Adipose tissue (tissue), 3 donors: ENCODE results near the gene OR11A1. TPM values are rescaled to one million over a fixed set of nuclear protein-coding genes. Genes with fewer than 3 reads are reported as not detected.
"Not testable (repeated sequence)": the region's sequence is repeated elsewhere in the genome, so short reads cannot be mapped to it uniquely, and the experiment has no call there.

ENCODE experiments used
- H3K27ac ChIP-seq: one replicate; pipeline ENCODE4 v1.5.1; 2013; ENCODE audit warnings: low read depth, low read length
- WGBS, 3 donors: extraction: QIAGEN DNeasy Blood & Tissue Kit; methylation state at CpG; one replicate each; pipeline ENCODE4 v1.1.7; 2013; 5-methylcytosine and 5-hydroxymethylcytosine counted together
- polyA plus RNA-seq, 3 donors: library from polyadenylated mRNA; stranded (reverse); fragments of 200-250 nt; gene quantifications; one replicate each; pipeline ENCODE4 v1.2.3, GENCODE V29; 2013
- donor health status: healthy with polysubstance abuse.
- donor health status: Bipolar disorder and iron deficiency.
- donor health status: healthy.

Gene OR11A1
- polyA plus RNA-seq, 3 donors = not detected

GRCh38 chr6:29486577-29486976 lies 29.7 kb upstream of the OR11A1 start:
- H3K27ac ChIP-seq = no peak overlapping the region
- WGBS, 3 donors = 27 to 70% (median 51%) methylated on average over 4 of the region's 4 CpGs

- 25 to 81% (median 78%) methylated on average over 1 of the region's 1 CpG for WGBS, 3 donors
Observed at GRCh38 chr6:29483735-29484134, 26.9 kb upstream of the OR11A1 start.

GRCh38 chr6:29483186-29483585 lies 26.3 kb upstream of the OR11A1 start:
- 60 to 88% (median 73%) methylated on average over 3 of the region's 3 CpGs for WGBS, 3 donors
- no peak overlapping the region for H3K27ac ChIP-seq

More at GRCh38 chr6:29483735-29484134, 26.9 kb upstream of the OR11A1 start:
- no peak overlapping the region for H3K27ac ChIP-seq

GRCh38 chr6:29479560-29479959 lies 22.7 kb upstream of the OR11A1 start:
- no peak overlapping the region for H3K27ac ChIP-seq

GRCh38 chr6:29478740-29479139 lies 21.9 kb upstream of the OR11A1 start:
- H3K27ac ChIP-seq = no peak overlapping the region
- WGBS, 3 donors = 69 to 90% (median 84%) methylated on average over 5 of the region's 5 CpGs

More at GRCh38 chr6:29479560-29479959, 22.7 kb upstream of the OR11A1 start:
- 77 to 91% (median 84%) methylated on average over 2 of the region's 2 CpGs for WGBS, 3 donors

GRCh38 chr6:29477923-29478450 lies 21.1 kb upstream of the OR11A1 start:
- no peak overlapping the region for H3K27ac ChIP-seq
- WGBS, 3 donors = 66 to 74% (median 69%) methylated on average over 5 of the region's 5 CpGs

- no peak overlapping the region for H3K27ac ChIP-seq
- 61 to 87% (median 80%) methylated on average over 2 of the region's 2 CpGs for WGBS, 3 donors
Observed at GRCh38 chr6:29474996-29475395, 18.1 kb upstream of the OR11A1 start.

GRCh38 chr6:29466241-29466640 lies 9.4 kb upstream of the OR11A1 start:
- no peak overlapping the region for H3K27ac ChIP-seq
- WGBS, 3 donors = 43 to 54% (median 50%) methylated on average over 6 of the region's 6 CpGs

- WGBS, 3 donors = 72 to 82% (median 81%) methylated on average over 2 of the region's 2 CpGs
- no peak overlapping the region for H3K27ac ChIP-seq
Observed at GRCh38 chr6:29465801-29466200, 8.9 kb upstream of the OR11A1 start.

- WGBS, 3 donors = 54 to 81% (median 80%) methylated on average over 2 of the region's 2 CpGs
- H3K27ac ChIP-seq = no peak overlapping the region
Observed at GRCh38 chr6:29465279-29465678, 8.4 kb upstream of the OR11A1 start.

GRCh38 chr6:29462022-29462421 lies 5.2 kb upstream of the OR11A1 start:
- no peak overlapping the region for H3K27ac ChIP-seq
- 84 to 90% (median 86%) methylated on average over 6 of the region's 6 CpGs for WGBS, 3 donors

- 49 to 85% (median 75%) methylated on average over 5 of the region's 5 CpGs for WGBS, 3 donors
- H3K27ac ChIP-seq = no peak overlapping the region
Observed at GRCh38 chr6:29461021-29461814, 4.3 kb upstream of the OR11A1 start.

- 67 to 76% (median 69%) methylated on average over 3 of the region's 3 CpGs for WGBS, 3 donors
- no peak overlapping the region for H3K27ac ChIP-seq
Observed at GRCh38 chr6:29451471-29452193, 5.2 kb downstream of the OR11A1 start.

GRCh38 chr6:29447670-29448069 lies 9.2 kb downstream of the OR11A1 start:
- 80 to 100% (median 89%) methylated on average over 1 of the region's 1 CpG for WGBS, 3 donors
- no peak overlapping the region for H3K27ac ChIP-seq

GRCh38 chr6:29444031-29444430 lies 12.8 kb downstream of the OR11A1 start:
- 73 to 80% (median 74%) methylated on average over 1 of the region's 1 CpG for WGBS, 3 donors

GRCh38 chr6:29442719-29443118 lies 14.2 kb downstream of the OR11A1 start:
- 80 to 88% (median 88%) methylated on average over 1 of the region's 1 CpG for WGBS, 3 donors
- no peak overlapping the region for H3K27ac ChIP-seq

More at GRCh38 chr6:29444031-29444430, 12.8 kb downstream of the OR11A1 start:
- not testable (repeated sequence) for H3K27ac ChIP-seq

GRCh38 chr6:29439006-29439405 lies 17.9 kb downstream of the OR11A1 start, which contains the start of gene OR10C1:
OR10C1 (plus strand) TSS chr6:29439306; CDS start chr6:29440016, 710 bp downstream.
- H3K27ac ChIP-seq = no peak within 1 kb of the TSS

GRCh38 chr6:29436730-29437129 lies 20.1 kb downstream of the OR11A1 start:
- 65 to 74% (median 70%) methylated on average over 18 of the region's 18 CpGs for WGBS, 3 donors
- not testable (repeated sequence) for H3K27ac ChIP-seq

GRCh38 chr6:29426654-29427053 lies 30.2 kb downstream of the OR11A1 start:
- WGBS, 3 donors = 79 to 86% (median 81%) methylated on average over 3 of the region's 3 CpGs

More at GRCh38 chr6:29426654-29427053, 30.2 kb downstream of the OR11A1 start:
- no peak overlapping the region for H3K27ac ChIP-seq
